ENCODE results near the gene NETO2.
"Not testable (repeated sequence)": the region's sequence is repeated elsewhere in the genome, so short reads cannot be mapped to it uniquely, and the experiment has no call there.

NETO2 gene

DNA sequence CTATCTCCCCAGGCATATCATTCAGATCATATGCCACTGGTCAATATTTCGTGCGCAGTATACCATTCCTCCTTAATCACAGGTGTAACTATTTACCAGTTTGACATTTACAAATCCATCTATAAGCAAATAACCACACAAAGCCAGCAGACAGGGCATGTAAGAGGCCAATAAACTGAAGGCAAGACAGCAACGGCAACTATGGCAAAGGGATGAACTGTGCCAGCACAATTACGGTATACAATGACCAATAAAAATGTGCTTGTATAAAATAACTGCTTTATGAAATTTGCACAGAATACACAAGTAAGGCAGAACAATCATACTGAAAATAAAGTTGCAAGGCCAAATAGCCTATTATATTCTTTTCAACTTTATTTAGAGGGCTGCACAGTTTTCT is 9.2 kb downstream of the NETO2 start:
- DNase-seq (ENCODE audit: low read depth in 3 of 3): no peak

DNA sequence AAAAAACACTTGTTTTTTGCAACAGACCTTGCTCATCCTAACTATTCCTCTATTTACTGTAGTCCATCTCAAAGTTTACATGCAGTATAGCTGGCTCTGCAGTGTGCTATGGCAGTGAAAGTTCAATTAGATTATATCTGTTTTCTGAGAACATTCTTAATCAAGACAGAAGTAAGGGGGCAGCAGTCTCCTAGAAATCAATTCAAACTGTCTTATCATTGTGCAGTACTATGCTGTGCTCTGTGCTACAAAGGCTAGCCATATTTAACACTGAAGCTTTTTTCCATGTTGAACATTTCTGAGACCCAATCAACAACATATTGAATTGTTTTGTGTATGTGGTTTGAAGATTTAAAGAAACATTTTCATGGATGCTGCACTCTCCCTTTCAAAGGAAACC is 11.4 kb downstream of the NETO2 start:
- no peak for DNase-seq (ENCODE audit: low read depth in 3 of 3)

DNA sequence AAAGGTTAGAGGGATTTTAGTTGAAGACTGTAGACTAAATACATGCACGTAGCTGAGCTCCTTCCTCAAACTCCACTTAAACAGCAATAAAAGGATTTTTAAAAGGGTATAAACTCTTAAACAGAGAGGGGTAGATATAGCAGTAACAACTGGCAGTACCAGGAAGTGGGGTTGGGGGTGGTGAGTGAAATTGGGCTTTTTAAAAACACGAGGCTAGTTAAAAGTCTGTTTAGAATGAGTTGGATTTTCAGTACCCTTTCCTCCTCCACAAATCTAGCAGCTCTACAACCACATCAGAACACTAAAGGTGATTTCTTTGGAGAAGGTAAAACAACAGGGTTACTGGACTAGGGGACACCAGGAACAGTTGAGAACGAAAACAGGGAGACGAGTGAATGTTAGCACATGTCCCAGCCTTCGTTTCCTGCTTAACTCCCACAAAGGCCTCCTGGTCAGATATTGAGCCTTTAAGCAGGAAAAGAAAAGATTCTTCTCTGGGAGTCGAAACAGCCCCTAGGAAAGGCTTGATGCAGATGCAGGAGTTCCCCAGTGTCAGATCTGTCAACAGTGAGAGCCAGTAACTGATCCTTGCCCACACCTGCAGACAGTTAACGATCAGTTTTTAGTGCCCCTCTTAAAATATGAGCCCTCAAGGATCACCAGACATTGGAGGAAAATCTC is 13.8 kb downstream of the NETO2 start:
- no peak for DNase-seq (ENCODE audit: low read depth in 3 of 3)

DNA sequence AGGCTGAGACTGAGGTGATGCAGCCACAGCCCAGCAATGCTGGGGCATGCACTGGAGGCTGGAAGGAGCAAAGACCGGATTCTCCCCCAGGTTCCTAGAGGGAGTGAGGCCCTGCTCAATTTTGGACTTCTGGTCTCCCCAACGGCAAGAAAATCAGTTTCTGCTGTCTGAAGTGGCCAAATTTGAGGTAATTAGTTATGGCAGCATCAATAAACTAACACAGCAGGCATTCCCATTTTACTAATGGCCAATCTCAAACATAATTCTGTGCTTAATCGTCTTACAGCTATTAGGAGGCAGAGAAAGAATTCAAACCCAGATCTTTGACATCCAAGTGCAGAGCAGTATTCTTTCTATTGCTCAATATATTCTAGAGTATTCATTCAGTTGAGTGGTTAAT is 16.2 kb downstream of the NETO2 start:
- DNase-seq (ENCODE audit: low read depth in 3 of 3): no peak

DNA sequence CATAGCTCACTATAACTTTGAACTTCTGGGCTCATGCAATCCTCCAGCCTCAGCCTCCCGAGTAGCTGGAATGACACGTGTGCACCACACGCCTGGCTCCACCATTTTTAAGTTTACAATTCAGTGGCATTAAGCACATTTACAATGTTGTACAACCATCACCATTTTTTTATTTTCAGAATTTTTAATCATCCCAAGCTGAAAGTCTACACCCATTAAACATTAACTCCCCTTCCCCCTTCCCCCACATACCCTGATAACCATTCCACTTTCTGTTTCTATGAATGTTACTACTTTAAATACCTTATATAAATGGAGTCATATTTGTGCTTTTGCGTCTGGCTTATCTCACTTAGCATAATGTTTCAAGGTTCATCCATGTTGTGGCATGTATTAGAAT is 18.0 kb downstream of the NETO2 start:
- DNase-seq (ENCODE audit: low read depth in 3 of 3): no peak

DNA sequence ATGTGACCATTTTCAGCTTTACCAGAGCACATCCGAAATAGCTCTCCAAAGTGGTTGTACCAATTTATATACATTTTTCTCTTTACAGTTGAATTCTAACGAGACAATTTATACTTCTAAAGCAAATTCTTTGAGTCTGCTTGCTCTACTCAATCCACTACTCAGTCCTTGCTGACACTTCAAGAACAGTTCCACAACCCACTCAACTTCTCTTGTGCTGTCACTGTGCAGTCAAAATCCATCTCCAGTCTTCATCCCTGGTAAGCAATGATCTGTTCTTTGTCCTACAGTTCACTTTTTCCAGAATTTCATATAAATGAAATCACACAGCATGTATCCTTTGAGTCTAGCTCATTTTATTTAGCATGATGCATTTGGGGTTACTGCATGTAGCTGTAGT is 30.6 kb downstream of the NETO2 start:
- DNase-seq (ENCODE audit: low read depth in 3 of 3): no peak

DNA sequence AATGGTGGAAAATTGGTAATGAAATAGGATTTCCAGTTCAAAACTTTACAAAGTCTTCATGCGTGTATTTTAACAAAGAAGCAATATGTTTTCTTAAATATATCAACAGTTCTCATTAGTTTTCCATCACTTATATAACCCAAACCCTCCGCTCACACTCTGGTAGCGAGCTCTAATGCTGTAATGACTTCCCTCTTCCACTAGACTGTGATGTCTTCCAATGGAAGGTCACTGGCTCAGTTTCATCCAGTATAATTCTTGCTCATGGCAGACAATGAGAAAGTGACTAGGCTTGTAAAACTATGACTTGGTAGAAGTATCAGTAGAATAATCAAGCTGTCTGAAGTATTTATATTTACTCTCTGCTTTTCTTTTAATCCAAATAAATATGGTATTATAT is 32.8 kb downstream of the NETO2 start:
- DNase-seq (ENCODE audit: low read depth in 3 of 3): no peak

DNA sequence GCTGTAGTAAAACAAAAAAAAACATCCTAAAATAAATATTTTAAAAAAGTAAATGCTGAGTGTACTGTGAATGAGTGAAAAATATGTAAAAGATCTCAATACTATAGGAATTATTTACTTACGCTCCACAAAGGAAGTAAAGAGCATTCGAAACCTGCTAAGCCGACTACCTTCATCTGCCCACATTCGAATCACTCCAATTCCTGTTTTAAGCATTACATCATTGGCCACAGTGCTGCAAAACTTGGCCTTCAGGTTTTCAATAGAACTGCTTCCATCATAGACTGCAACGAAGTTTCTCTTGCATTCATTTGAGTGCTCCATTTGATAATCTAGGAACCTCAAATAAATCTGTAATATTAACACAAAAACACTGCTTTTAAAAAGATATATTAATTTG is 34.4 kb downstream of the NETO2 start:
- no peak for DNase-seq (ENCODE audit: low read depth in 3 of 3)

DNA sequence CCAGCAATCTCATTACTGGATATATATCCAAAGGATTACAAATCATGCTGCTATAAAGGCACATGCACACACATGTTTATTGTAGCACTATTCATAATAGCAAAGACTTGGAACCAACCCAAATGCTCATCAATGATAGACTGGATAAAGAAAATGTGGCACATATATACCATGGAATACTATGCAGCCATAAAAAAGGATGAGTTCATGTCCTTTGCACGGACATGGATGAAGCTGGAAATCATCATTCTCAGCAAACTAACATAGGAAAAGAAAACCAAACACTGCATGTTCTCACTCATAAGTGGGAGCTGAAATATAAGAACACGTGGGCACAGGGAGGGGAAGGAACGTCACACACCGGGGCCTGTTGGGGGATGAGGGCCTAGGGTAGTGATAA is 40.8 kb downstream of the NETO2 start:
- DNase-seq (ENCODE audit: low read depth in 3 of 3): not testable (repeated sequence)

DNA sequence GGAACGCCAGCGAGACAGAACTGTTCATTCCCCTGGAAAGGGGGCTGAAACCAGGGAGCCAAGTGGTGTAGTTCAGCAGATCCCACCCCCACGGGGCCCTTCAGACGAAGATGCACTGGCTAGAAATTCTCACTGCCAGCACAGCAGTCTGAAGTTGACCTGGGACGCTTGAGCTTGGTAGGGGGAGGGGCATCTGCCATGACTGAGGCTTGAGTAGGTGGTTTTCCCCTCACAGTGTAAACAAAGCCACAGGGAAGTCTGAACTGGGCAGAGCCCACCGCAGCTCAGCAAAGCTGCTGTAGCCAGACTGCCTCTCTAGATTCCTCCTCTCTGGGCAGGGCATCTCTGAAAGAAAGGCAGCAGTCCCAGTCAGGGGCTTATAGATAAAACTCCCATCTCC is 46.6 kb downstream of the NETO2 start:
- DNase-seq (ENCODE audit: low read depth in 3 of 3): not testable (repeated sequence)

DNA sequence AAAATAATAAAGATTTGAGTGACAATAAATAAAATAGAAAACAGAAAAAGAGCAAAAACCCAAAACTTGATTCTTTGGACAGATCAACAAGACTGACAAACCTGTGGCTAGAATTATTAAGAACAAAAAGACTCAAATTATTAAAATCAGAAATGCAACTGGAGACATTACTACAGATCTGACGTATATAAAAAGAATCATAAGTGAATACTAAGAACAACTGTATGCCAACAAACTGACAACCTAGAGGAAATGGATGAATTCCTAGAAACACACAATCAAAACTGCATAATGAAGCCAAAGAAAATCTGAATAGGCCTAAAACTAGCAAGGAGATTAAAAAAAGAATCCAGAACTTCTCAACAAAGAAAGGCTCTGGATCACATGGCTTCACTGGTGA is 47.4 kb downstream of the NETO2 start:
- DNase-seq (ENCODE audit: low read depth in 3 of 3): no peak

DNA sequence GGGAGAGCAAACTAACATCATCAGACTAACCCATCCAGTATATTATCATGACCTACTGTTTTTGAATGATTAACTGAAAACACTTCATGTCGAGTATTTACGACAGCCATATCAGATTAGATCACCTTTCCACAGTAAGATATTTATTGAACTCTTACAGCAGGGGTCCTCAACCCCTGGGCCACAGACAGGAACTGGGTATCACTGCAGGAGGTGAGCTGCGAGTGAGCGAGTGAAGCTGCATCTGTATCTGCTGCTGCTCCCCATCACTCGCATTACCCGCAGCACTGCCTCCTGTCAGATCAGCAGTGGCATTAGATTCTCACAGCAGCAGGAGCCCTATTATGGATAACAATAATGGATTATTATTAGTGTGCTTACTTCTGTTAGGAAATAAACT is 59.5 kb downstream of the NETO2 start:
- DNase-seq (ENCODE audit: low read depth in 3 of 3): no peak

DNA sequence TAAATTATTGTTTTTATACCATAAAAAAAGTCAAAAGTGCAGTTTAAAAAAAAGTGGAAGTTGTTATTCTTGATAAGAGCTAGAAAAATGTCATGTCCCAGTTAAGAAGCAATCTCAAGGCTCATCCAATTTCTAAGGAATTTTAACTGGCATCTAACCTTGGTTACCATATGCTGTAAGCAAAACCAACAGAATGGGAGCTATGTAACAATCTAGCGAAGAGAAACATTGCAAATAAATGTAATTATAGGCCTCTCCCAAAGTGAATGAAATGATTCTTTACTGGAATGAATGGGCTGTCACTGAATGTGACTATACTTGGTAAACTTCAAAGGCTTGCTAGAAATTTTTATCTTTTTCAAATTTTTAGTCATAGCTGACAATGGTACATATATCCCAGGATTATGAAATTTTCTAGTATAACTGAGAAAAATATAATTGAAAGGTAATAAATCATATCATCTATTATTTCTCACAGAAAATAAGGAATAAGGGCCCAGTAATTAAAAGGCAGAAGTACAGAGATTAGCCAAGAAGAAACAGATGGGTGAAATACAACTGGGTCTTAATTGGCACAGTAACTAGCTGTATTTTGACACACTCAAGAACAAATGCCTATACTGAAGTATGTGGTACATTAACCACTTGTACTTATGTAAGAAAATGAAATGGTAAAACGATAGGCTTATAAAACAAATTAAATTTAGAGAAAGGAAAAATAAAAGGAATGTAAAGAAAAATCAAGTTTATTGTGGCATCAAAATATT is 61.5 kb downstream of the NETO2 start:
- DNase-seq (ENCODE audit: low read depth in 3 of 3): no peak

DNA sequence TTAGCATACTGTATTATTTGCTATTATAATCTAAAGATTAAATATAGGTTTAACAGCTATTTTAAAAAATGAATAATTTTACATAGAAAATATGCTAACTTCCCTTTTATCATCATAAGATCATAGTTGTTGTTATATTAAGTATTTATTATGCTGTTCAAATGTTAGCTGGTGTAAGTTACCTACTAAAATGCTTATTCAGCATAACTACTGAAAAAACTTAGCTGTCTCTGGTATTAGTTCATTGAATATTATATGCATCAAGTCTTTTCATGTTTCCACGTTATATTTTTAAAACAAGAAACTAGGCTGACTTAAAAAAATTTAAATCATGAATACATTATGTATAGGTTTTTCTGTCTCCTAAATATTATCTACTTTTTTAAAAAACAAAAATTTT is 62.6 kb downstream of the NETO2 start:
- DNase-seq (ENCODE audit: low read depth in 3 of 3): no peak

DNA sequence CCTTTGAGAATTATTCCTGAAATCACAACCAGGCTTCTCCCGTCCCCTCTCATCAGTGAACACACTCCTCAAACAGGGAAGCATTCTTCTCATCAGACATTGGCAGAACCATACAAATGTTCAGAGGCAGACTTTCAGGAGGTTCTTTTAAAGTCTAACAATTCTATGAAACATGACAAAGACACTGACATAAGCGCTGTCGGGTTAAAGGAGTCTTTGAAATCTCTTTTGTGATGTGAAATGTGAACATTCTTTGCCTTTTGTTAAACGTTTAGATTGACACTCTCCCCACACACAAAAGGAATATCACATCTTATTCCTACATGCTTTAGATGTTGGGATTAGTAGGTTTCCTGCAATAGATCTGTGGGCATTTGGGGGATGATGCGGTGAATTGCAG is 63.9 kb downstream of the NETO2 start:
- DNase-seq (ENCODE audit: low read depth in 3 of 3): no peak

DNA sequence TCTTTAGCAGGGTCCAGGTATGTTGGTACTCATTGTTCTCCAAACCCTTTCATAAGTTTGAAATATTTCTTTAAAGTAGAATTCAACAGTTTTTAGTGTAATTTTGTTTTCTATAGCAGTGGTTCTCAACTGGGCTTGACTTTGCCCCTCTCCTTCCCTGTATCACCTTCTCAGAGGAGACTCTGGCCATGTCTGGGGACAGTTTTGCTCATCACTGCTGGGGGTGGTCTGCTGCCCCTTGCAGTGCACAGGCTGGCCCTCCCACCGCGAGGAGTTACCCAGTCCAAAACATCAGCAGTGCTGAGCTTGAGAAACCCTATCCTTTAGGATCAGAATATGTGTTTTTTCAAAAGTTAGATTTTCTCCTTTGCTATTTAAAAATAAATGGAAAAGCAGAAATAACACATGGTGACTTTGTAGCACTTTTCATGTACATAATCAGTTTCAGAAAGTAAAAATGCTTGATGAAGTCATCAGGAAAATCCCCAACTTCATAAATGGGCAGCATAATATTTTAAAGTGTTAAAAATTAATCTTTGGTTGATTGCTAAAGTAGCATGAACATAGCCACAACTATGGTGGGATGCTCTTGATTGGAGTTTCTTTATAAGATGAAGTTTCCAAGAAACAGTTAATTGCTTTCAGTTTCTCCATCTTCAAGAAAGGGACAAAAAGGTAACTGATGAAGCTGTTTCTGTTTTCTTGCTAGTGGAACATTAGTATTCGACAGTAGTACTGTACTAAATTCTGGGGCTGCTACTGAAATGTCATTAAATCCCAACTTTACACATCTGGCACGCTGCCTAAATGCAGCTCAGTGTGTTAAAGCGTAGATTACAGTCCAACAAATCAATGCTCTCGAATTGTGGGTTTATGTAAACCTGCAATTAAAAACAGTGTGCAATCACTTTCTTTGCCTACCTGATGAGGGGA is 70.3 kb downstream of the NETO2 start:
- no peak for DNase-seq (ENCODE audit: low read depth in 3 of 3)

DNA sequence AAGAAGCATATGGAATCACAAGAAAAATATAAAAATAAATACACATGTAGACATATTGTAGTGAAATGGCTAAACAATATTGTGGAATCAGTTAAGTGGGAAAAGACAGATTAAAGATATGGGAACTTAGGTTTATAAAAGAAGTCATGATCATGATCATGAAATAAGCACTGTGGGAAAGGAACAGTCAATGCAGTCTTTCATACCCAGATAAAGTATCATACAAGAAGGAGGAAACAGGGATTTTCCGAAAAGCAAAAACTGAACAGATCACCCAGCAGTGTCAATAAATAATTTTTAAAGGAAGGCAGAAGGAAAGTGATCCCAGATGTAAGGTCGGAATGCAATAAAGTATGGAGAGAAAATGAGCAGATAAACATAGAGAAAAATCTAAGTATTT is 71.6 kb downstream of the NETO2 start:
- DNase-seq (ENCODE audit: low read depth in 3 of 3): no peak

DNA sequence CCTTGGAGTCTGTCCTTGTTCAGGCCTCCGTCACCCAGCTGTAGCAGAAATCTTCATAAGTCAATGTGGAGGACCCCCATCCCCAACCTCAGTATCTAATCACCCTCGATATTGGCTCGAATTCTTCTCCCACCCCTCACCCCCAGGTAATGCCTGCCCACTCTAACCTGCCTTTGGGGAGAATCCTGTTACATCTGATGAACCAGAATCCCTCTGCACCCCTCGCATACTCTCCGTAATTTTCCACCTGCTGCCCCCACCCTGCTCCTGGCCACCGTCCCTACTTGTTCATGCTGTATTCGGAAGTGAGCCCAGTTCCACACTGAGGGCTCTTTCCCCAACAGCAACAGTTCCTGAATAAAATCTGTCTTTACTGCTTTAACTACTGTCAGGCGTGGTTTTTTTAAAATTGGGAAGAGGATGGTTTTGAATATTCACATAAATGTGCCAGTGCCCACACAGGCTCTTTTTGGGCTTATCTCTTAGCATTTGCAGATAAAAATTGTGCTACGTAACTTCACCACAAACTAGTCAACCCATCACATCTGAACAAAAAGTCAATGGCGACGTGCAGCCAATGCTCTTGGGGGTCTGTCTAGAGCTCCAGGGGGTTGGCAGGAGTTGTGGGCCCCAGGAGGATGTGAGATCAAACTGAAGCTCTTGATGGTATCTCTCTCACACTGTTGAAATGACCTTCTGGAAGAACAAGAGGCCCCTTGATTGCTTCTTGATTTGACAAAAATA is 73.7 kb downstream of the NETO2 start:
- no peak for DNase-seq (ENCODE audit: low read depth in 3 of 3)

DNA sequence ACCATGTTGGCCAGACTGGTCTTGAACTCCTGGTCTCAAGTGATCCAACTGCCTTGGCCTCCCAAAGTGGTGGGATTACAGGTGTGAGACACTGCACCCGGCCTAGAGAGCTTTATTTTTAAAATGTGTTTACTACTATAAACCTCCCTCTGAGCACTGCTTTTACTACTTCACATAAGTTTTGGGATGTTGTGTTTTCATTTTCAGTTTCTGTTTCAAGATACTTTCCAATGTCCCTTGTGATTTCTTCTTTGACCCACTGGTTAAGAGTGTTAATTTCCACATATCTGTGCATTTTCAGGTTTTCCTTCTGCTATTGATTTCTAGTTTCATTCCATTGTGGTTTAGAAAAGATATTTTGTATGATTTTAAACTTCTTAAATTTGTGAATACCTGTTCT is 74.4 kb downstream of the NETO2 start:
- DNase-seq (ENCODE audit: low read depth in 3 of 3): no peak

DNA sequence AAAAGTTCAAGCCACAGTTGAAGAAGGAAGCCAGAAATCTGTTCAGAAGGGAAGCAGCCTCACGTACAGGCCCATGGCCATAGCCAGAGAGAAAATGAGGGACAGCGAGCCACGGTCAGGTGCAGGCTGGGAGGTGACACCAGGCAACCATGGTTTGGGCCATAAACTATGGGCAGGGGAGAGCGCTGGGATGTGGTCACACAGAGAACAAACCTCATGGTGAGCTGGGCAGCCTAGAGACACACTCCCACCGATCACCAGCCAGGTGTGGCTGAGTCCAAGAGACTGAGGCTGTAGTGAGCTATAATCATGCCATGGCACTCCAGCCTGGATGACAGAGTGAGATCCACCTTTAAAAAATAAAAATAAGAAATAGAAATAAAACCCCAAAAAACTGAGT is 76.5 kb downstream of the NETO2 start:
- DNase-seq (ENCODE audit: low read depth in 3 of 3): no peak

DNA sequence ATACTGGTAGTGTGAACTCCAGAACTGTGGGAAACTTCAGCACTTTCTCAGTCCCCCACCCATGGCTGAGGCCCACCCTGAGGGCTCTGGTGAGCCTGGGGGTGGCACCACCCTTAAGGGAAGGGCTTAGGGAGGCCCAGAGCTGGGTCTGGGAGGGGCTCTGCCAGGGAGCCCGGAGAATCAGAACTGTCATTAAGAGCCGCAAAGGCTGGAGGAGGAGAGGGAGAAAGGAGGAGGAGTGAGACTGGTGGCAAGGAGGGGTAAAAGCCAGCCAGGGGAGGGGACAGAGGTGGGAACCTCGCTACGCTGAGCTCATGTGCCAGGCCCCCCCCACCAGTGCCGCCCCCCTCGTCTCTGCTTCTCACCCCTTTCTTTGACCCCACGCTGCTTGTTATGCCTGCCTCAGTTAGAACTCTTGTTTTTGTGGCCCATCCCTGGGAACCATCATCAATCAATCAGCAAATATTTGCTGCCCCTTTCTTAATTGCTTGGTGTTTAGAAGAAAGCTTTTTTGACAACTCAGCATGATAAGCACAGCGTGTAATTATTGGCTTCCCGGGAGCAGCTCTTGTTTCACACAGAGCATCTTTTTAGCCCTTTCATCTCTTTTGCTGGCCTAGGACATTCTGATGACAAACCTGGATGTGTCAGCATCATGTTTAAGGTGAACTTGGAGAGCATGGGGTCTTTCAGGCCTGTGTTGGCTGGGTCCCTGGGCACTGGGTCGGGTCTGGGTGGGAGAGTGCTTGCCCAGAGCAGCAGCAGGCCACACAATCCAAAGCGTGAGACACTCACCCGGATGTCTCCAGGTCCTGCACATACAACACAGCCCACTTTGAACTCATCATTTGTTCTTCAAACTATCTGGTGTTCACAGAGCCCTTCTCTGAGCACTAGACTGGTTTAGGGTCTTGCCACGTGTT is 77.7 kb downstream of the NETO2 start:
- no peak for DNase-seq (ENCODE audit: low read depth in 3 of 3)

Data from stimulated activated CD4-positive, alpha-beta T cell treated with anti-CD3 and anti-CD28 coated beads, TNF-alpha, amount 100 ng/mL, for 4 hours (primary cell).